GM21381 (cell line): ENCODE data around the gene CRYGD.

Experiments used
- ATAC-seq: cut with Tn5 transposase; IDR thresholded peaks from one replicate; pipeline ENCODE4 v1.9.1; 2021; ENCODE audit warnings: mild to moderate bottlenecking, moderate library complexity; ENCODE audit not compliant: unreplicated experiment

CRYGD gene

DNA sequence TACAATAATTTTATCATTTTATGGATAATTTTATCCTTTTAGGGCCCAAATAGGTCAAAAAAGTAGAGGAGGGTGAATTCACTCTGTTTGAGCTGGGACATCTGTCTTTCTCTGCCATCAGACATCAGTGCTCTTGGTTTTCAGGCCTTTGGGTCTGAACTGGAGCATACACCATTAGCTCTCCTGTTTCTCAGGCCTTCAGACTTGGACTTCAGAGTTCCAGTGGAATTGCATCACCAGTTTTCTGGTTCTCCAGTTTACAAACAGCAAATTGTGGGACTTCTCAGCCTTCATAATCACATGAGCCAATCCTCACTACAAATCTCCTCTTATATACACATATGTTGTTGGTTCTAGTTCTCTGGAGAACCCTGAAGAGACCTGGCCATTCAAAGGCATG is 33.9 kb downstream of the CRYGD start:
- ATAC-seq: no peak

DNA sequence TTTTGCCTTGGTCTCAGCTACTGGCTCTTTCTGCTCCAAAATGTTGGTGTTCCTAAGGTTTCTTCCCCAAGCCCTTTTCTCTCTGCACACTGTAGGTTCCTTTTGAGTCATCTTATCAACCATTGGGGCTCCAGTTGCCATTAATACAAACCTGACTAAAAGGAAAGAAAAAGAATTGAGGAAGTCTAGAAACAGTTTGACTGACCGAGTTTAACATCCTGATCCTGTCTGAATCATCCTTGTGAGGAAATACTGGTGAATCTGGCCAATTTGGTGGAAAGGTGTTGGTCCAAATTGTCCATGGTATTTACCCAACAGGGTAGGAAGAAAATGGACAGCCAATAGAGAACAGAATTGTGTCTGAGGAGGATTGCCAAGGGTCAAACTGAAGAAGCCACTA is 38.3 kb downstream of the CRYGD start:
- ATAC-seq: no peak

- no peak for ATAC-seq
Measured at GRCh38 chr2:208083807-208084206, 40.5 kb downstream of the CRYGD start.

GRCh38 chr2:208077276-208077675 is 47.0 kb downstream of the CRYGD start:
- no peak for ATAC-seq

DNA sequence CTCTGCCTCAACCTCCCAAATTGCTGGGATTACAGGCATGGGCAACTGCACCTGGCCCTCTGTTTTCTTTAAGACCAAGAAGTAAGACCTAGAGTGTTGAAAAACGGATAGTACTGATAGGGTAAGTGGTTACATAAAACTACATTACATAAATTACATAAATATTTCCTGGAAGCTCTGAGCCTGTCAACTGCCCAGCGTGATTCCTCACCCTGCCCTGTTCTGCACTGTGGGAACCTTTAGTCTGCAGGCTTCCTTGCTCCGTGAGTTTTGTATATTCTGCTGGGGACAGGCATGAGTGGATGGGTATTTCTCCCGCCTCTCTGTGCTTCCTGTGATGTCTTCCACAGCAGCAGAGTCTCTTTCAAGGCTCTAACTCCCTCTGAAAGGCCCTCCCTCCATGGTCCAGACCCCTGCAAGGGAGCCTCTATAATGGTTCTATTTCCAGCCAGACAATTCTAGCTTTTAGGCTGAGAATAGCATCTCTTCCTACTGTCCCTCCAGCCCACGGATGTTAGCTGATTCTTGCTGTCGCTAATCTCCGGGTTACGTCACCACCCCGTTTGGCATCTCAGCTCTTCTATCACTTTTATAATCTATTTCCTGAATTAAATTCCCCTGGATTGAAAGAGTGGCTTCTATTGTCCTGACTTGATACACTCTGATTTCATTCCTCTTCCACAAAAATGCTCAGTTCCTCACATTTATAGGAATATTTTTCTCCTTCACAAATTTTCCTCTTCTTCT is 49.5 kb downstream of the CRYGD start:
- no peak for ATAC-seq

- ATAC-seq: peak; percentile 93
Measured at GRCh38 chr2:208072250-208072892, 52.0 kb downstream of the CRYGD start.
